Thymus (tissue), 14 donors: ENCODE measurements around the gene OR2W1. TPM values are rescaled to one million over a fixed set of nuclear protein-coding genes. Genes with fewer than 3 reads are reported as not detected.

Experiments used
- DNase-seq, 9 donors: peaks; one replicate each; pipeline ENCODE4 v3.0.0-alpha.2; 2013; ENCODE audit warnings: low spot score in 9 of 9, low read depth in 6 of 9, missing footprints in 1 of 9
- H3K27ac ChIP-seq, 2 donors: one replicate each; pipeline ENCODE4 v1.5.1; 2013; ENCODE audit warnings: control low read depth in 1 of 2, low read depth in 1 of 2, low read length in 1 of 2, mild to moderate bottlenecking in 1 of 2, moderate library complexity in 1 of 2
- H3K27me3 ChIP-seq, 2 donors: one replicate each; pipeline ENCODE4 v1.5.1; 2013; ENCODE audit warnings: low read length in 1 of 2; ENCODE audit not compliant: control insufficient read depth in 2 of 2, insufficient read depth in 1 of 2
- H3K36me3 ChIP-seq, 2 donors: one replicate each; pipeline ENCODE4 v1.5.1; 2013; ENCODE audit warnings: low read length in 1 of 2, mild to moderate bottlenecking in 1 of 2, moderate library complexity in 1 of 2; ENCODE audit not compliant: control insufficient read depth in 2 of 2, insufficient read depth in 2 of 2
- H3K4me1 ChIP-seq, 2 donors: one replicate each; pipeline ENCODE4 v1.5.1; 2013; ENCODE audit warnings: low read length in 2 of 2; ENCODE audit not compliant: control insufficient read depth in 2 of 2, insufficient read depth in 2 of 2
- H3K4me3 ChIP-seq, 2 donors: one replicate each; pipeline ENCODE4 v1.5.1; 2013; ENCODE audit warnings: low read length in 2 of 2, control low read depth in 1 of 2, mild to moderate bottlenecking in 1 of 2
- H3K9me3 ChIP-seq, 2 donors: one replicate each; pipeline ENCODE4 v1.5.1; 2013; ENCODE audit warnings: low read length in 1 of 2, mild to moderate bottlenecking in 1 of 2; ENCODE audit not compliant: control insufficient read depth in 2 of 2, insufficient read depth in 1 of 2
- WGBS: extraction: QIAGEN DNeasy Blood & Tissue Kit; methylation state at CpG from one replicate; pipeline ENCODE4 v1.1.7; 2013; 5-methylcytosine and 5-hydroxymethylcytosine counted together
- long read RNA-seq, 10 donors: transcript quantifications; one replicate each; lab custom pipeline, GENCODE V29; 2026
- polyA plus RNA-seq: library from polyadenylated mRNA; stranded (reverse); fragments of 200-250 nt; gene quantifications from one replicate; pipeline ENCODE4 v1.2.3, GENCODE V29; 2013
- total RNA-seq: library from RNA; stranded (reverse); fragments of 120-200 nt; gene quantifications from one replicate; pipeline ENCODE4 v1.2.4, GENCODE V29; 2013
- donor health status: healthy.

The OR2W1 gene, protein sequence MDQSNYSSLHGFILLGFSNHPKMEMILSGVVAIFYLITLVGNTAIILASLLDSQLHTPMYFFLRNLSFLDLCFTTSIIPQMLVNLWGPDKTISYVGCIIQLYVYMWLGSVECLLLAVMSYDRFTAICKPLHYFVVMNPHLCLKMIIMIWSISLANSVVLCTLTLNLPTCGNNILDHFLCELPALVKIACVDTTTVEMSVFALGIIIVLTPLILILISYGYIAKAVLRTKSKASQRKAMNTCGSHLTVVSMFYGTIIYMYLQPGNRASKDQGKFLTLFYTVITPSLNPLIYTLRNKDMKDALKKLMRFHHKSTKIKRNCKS
- total RNA-seq (not detected), polyA plus RNA-seq (not detected)
- long read RNA-seq, donor 1, result 0 reads
- long read RNA-seq, donor 2, result 0 reads
- long read RNA-seq, donor 3, result 0 reads
- long read RNA-seq, donor 4, result 0 reads
- long read RNA-seq, donor 5, result 0 reads
- long read RNA-seq, donor 6, result 0 reads
- long read RNA-seq, donor 7, result 0 reads
- long read RNA-seq, donor 8, result 0 reads
- long read RNA-seq, donor 9, result 0 reads
- long read RNA-seq, donor 10, result 0 reads

- Histone ChIP-seq H3K9me3 (no peaks in the 10 kb centered on the region), H3K27ac (no peak within 1 kb of the TSS), H3K4me1 (no peaks in the 10 kb centered on the region), H3K36me3 (no peaks in the 10 kb centered on the region), H3K27me3 (no peaks in the 10 kb centered on the region), H3K4me3 (no peak within 1 kb of the TSS)
- DNase-seq, result no peak
- WGBS, result 95% methylated on average over 1 of the region's 1 CpG
These were observed at the start of gene OR2W1 for GRCh38 chr6:29045075-29045474. TSS of gene OR2W1 (minus strand) at chr6:29045175. CDS start at chr6:29045175, 0 bp downstream.

DNA sequence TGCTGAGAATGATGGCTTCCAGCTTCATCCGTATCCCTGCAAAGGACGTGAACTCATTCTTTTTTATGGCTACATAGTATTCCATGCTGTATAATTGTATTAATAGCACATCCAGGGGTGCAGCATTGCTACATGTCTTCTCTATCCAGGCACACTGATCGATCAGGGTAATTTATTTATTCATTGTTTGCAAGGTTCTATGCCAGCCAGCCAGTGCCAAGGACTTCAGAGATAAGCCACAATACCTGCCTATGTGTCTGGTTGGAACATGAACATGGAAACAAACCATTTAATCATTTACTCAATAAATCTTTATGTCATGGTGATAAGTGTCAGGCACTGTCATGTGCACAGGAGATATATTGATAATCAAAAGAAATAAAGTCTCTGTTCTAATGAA lies 48.0 kb upstream of the OR2W1 start:
- no peak overlapping the region for H3K27ac ChIP-seq
- no peak for DNase-seq
- H3K4me1 ChIP-seq, result no peaks in the 10 kb centered on the region
- H3K9me3 ChIP-seq, result no peaks in the 10 kb centered on the region
- WGBS, result 94% methylated on average over 3 of the region's 3 CpGs
- no peaks in the 10 kb centered on the region for H3K36me3 ChIP-seq
- H3K27me3 ChIP-seq, result no peaks in the 10 kb centered on the region
- H3K4me3 ChIP-seq, result no peak overlapping the region

- Histone ChIP-seq H3K27ac (no peak within 1 kb of the TSS), H3K9me3 (no peaks in the 10 kb centered on the region), H3K27me3 (no peaks in the 10 kb centered on the region), H3K4me1 (no peaks in the 10 kb centered on the region), H3K36me3 (no peaks in the 10 kb centered on the region), H3K4me3 (no peak within 1 kb of the TSS)
- no peak for DNase-seq
- WGBS, result 93% methylated on average over 1 of the region's 1 CpG
These were observed 42.2 kb upstream of the OR2W1 start, which contains the start of gene OR2B3 for GRCh38 chr6:29087213-29087612. TSS of gene OR2B3 (minus strand) at chr6:29087313. CDS start at chr6:29087248, 65 bp downstream.

- Histone ChIP-seq H3K4me1 (no peaks in the 10 kb centered on the region), H3K4me3 (no peak overlapping the region), H3K27ac (no peak overlapping the region), H3K9me3 (no peaks in the 10 kb centered on the region), H3K27me3 (no peaks in the 10 kb centered on the region), H3K36me3 (no peaks in the 10 kb centered on the region)
- DNase-seq, result no peak
- WGBS, result 96% methylated on average over 15 of the region's 15 CpGs
These were observed 37.5 kb upstream of the OR2W1 start for GRCh38 chr6:29082457-29082856.

GRCh38 chr6:29081312-29081711 lies 36.3 kb upstream of the OR2W1 start:
- no peak overlapping the region for H3K4me3 ChIP-seq
- DNase-seq, result no peak
- no peak overlapping the region for H3K27ac ChIP-seq
- H3K27me3 ChIP-seq, result no peaks in the 10 kb centered on the region
- no peaks in the 10 kb centered on the region for H3K9me3 ChIP-seq
- H3K4me1 ChIP-seq, result no peaks in the 10 kb centered on the region
- no peaks in the 10 kb centered on the region for H3K36me3 ChIP-seq

- WGBS, result 95% methylated on average over 1 of the region's 1 CpG
- no peaks in the 10 kb centered on the region for H3K4me1 ChIP-seq
- no peak for DNase-seq
- H3K9me3 ChIP-seq, result no peaks in the 10 kb centered on the region
- H3K4me3 ChIP-seq, result no peak overlapping the region
- H3K36me3 ChIP-seq, result no peaks in the 10 kb centered on the region
- H3K27ac ChIP-seq, result no peak overlapping the region
- no peaks in the 10 kb centered on the region for H3K27me3 ChIP-seq
These were observed 34.2 kb upstream of the OR2W1 start for GRCh38 chr6:29079203-29079602.

- H3K36me3 ChIP-seq, result no peaks in the 10 kb centered on the region
- no peaks in the 10 kb centered on the region for H3K4me1 ChIP-seq
- 38% methylated on average over 9 of the region's 9 CpGs for WGBS
- no peak overlapping the region for H3K4me3 ChIP-seq
- H3K9me3 ChIP-seq, result no peaks in the 10 kb centered on the region
- no peak overlapping the region for H3K27ac ChIP-seq
- DNase-seq, result no peak
- H3K27me3 ChIP-seq, result no peaks in the 10 kb centered on the region
These were observed 27.1 kb upstream of the OR2W1 start for GRCh38 chr6:29071831-29072723.

GRCh38 chr6:29051680-29052079 lies 6.7 kb upstream of the OR2W1 start:
- Histone ChIP-seq H3K4me3 (no peak overlapping the region), H3K27ac (no peak overlapping the region), H3K4me1 (no peaks in the 10 kb centered on the region), H3K27me3 (no peaks in the 10 kb centered on the region), H3K36me3 (no peaks in the 10 kb centered on the region), H3K9me3 (no peaks in the 10 kb centered on the region)
- no peak for DNase-seq
- 89% methylated on average over 3 of the region's 3 CpGs for WGBS

DNA sequence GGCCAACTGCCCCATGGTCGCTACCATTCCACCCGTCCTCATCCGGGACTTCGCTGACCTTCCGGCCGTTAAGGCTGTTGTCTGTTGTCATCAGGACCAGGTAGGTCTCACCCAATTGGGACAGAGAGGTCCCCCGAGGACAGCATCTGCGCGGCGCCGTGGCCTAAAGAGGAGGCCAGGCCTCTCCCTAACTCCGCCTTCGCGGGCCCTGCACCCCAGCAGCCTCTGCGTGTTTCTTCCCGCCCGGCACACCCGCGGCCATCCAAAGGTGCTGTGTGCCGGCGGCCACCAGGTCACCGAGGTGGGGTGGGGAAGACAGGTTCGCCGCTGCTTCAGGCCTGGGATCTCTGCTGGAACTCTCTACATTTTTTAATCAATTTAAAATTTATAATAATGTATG lies 9.0 kb downstream of the OR2W1 start:
- Histone ChIP-seq H3K36me3 (no peaks in the 10 kb centered on the region), H3K9me3 (no peaks in the 10 kb centered on the region), H3K4me1 (no peaks in the 10 kb centered on the region), H3K27ac (no peak overlapping the region), H3K27me3 (no peaks in the 10 kb centered on the region), H3K4me3 (no peak overlapping the region)
- WGBS, result 95% methylated on average over 24 of the region's 24 CpGs
- DNase-seq, result no peak
